Subcutaneous adipose tissue (tissue), 4 donors: Measurements from ENCODE around the gene TNIP2. TPM values are rescaled to one million over a fixed set of nuclear protein-coding genes. Genes with fewer than 3 reads are reported as not detected.

Experiments used
- total RNA-seq, 4 donors: library from RNA; depleted of rRNA; stranded (reverse); fragments of >200 nt; gene quantifications; one replicate each; pipeline ENCODE4 v1.1.0, GENCODE V29; 2016
- TF ChIP-seq, protein P1 (sequence below): fragments of 450-650 bp; IDR thresholded peaks from one replicate; pipeline ENCODE4 v1.5.1; 2016; ENCODE audit warnings: low read depth, mild to moderate bottlenecking, control low read depth, antibody characterized with exemption, moderate library complexity

Gene TNIP2
- total RNA-seq, 4 donors from 2014 or later, result 25.6 to 88.2 (median 51.5) TPM

GRCh38 chr4:2767705-2768074 lies 11.6 kb upstream of the TNIP2 start:
- TF ChIP-seq, protein P1, sequence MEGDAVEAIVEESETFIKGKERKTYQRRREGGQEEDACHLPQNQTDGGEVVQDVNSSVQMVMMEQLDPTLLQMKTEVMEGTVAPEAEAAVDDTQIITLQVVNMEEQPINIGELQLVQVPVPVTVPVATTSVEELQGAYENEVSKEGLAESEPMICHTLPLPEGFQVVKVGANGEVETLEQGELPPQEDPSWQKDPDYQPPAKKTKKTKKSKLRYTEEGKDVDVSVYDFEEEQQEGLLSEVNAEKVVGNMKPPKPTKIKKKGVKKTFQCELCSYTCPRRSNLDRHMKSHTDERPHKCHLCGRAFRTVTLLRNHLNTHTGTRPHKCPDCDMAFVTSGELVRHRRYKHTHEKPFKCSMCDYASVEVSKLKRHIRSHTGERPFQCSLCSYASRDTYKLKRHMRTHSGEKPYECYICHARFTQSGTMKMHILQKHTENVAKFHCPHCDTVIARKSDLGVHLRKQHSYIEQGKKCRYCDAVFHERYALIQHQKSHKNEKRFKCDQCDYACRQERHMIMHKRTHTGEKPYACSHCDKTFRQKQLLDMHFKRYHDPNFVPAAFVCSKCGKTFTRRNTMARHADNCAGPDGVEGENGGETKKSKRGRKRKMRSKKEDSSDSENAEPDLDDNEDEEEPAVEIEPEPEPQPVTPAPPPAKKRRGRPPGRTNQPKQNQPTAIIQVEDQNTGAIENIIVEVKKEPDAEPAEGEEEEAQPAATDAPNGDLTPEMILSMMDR, result no peak

- TF ChIP-seq, protein P1, result no peak
Measured at GRCh38 chr4:2767046-2767704, 11.0 kb upstream of the TNIP2 start.

- TF ChIP-seq, protein P1, result no peak
Measured at GRCh38 chr4:2765832-2766526, 9.8 kb upstream of the TNIP2 start.

- TF ChIP-seq, protein P1, result no peak
Measured at GRCh38 chr4:2763511-2763967, 7.4 kb upstream of the TNIP2 start.

GRCh38 chr4:2762048-2762447 lies 5.9 kb upstream of the TNIP2 start:
- TF ChIP-seq, protein P1, result no peak

- TF ChIP-seq, protein P1, result no peak
Measured at GRCh38 chr4:2761035-2761923, 5.1 kb upstream of the TNIP2 start.

- TF ChIP-seq, protein P1, result no peak
Measured at GRCh38 chr4:2757426-2757825, 1.3 kb upstream of the TNIP2 start.
